GM12891 (cell line): ENCODE results near the gene LIG3.

ENCODE experiments used
- POLR2A ChIP-seq: IDR thresholded peaks from 2 replicates; pipeline ENCODE4 v1.6.1; 2011; ENCODE audit warnings: low read depth, low read length, control low read depth
- POLR2AphosphoS5 ChIP-seq: IDR thresholded peaks from 2 replicates; pipeline ENCODE4 v1.6.1; 2011; ENCODE audit warnings: low read depth, low read length, control low read depth

DNA sequence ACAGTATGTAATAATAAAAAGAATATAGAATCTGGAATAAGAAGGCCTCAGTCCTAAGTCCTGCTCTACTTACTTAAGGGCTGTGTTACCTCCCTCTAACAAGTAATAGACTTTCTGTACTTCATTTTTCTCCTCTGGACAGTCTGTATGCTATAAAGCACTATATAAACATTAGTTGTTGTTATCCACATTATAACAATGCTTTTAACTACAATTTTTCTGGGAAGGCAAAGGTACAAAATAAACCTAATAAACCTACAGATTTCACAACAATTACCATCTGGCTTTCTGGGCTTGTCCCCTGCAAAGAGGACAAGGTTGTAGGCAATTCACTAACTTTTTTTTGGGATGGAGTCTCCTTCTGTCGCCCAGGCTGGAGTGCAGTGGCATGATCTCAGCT lies 50.5 kb downstream of the LIG3 start:
- no peak for TF ChIP-seq POLR2AphosphoS5
- no peak for TF ChIP-seq POLR2A
